Activated CD4-positive, CD25-positive, alpha-beta regulatory T cell treated with anti-CD3 and anti-CD28 coated beads, Interleukin-2, amount 50 U/mL, for 72 hours (primary cell): ENCODE data around the gene RELT.

ENCODE experiments used
- DNase-seq: peaks from one replicate; pipeline ENCODE4 v3.0.0; 2021

RELT gene

DNA sequence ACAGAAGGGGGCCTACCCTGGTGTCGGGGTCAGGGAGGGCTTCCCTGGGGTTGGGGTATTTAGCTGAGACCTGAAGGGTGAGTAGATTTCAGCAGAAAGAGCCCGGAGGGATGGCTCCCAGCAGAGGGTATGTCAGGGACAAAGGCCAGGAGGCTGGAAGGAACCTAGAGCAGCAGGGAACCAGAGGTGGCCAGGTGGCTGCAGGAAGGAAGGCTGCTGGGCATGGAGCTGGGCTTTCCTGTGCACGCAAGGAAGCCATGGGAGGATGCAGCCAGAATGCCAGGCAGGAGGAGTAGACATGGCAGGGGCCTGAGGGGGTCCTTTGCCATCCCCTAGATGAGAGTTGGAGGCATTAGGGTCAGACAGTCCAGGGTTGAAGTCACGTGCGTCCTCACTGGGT, 27.4 kb upstream of the RELT start:
- no peak for DNase-seq

DNA sequence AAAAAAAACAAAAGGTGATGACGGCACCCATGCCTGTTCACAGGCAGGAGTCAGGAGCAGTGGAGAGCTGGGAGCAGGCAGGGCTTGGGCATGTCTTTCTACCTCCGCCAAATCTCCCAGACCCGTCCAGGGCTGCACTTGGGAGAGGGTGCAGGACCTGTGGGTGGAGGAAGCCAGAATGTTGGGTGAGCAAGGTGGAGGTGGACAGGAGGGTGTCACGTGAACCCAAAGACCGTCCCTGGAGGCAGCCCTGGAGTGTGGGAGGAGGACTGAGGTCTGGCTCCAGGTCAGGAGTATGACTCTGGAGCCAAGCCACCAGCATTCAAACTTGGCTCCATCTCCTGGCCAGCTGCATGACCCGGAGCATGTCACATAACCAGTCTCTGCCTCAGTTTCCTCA, 26.6 kb upstream of the RELT start:
- DNase-seq, result no peak

DNA sequence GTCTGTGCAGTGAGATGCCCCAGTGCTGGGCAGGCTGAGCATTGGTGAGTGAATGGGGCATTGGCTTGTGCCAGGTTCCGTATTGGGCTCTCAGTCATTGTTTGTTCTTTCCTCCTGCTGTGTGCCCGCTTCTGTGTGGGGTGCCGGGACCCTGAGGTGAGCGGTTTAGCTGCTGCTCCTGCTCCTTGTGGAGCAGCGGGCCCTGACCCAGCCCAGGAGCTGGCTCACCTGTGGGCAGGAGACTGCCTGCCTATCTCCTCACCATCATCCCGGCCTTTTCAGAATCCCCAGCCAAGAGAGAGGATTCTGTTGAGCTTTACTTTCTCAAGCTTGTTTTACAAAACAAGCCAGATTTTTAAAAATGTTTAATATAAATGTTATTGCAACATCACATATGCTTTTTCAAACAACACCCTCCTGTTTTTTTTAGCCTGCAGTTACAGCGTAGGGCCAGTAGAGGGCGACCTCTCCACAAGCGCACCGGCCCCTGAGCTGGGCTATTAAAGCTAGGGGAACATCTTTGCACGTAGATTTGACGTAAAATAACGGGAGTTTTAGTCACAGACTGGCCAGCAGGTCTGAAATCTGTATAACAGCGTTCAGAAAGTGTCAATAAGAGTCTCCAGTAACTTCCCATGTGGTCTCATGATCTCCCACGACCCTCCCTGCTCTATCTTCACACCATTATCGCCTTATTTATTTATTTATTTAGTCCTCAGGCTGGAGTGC, 25.1 kb upstream of the RELT start:
- peak; percentile 63 for DNase-seq

DNA sequence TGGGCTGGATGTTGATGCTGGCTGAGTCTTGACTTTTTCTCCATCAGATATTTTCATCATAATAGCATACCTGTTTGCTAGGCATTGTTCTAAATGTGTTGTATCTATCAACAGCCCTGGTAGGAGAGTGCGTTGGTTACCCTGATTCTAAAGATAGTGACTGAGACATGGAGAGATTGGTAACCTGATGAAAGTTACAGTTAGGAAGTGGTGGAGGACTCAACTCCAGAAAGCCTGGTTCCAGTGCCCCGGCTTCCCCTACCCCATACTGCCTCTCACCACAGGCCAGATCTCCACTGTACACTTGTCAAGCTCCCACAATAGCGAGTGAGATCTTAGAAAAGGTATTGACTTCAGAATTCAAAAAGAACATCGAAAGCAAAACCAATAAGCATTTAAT, 22.8 kb upstream of the RELT start:
- DNase-seq, result no peak

DNA sequence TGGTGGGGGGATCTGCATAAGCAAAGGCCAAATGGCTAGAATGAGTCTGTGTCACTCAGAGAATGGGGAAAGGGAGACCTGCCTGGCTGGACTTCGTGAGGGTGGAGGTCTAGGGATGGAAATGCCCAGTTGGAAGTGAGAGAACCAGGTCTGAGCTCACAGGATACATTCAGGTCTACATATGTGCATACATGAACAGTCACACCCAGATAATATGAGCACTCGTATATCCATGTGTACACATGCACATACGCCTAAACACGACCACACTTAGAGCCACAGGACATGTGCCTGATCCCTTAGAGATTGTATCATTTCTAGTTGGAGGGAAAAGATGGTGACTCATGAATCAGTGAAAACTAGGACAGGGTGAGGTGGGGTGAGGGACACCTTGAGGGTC, 21.1 kb upstream of the RELT start:
- no peak for DNase-seq

DNA sequence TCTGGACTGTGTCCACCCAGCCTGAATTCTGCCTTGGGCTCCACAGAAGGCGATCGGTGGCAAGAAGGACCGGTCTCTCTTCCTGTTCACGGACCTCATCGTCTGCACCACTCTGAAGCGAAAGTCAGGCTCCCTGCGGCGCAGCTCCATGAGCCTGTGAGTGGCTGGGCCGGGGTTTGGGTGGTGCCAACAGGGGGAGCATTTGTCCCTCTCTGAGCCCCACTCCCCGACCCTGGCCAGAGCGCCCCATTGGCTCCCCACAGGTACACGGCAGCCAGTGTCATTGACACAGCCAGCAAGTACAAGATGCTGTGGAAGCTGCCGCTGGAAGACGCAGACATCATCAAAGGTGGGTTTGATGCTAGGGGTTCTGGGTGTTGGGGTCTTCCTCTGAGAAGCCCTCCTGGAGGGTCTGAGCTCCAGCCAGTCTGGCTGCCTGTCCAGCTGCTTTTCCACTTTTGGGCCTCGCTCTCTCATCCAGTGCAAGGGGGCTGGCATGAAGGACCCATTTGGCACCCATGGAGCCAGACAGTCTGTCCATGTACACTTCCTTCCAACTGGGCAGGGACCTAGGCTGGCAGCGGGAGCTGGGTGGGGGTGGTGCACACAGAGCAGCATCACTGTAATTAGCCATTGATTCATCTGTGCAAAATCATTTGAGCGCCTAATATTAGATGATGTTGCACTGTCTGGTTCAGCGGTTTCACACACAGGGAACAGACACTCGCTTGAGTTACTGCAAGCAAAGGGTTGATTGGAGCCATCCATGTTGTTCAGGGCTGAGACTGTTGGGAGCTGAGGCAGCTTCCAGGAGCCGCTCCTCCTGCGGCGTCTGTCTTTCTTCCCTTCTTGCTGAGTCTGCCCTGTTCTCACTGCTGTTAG, 19.0 kb upstream of the RELT start:
- no peak for DNase-seq

DNA sequence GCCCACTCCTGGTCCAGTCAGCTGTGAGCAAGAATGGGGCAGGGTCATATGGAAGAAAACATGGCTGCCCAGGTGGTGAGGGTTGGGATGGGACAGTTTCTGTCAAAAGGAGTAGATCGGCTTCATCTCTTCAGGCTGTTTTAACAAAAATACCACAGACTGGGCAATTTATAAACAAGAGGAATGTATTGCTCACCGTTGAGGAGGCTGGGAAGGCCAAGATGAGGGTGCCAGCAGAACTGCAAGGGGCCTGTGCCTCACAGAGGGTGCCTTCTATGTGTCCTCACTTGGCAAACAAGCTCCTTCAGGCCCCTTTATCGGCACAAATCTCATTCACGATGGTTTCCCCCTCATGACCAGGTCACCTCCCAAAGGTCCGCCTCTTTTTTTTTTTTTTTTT, 18.1 kb upstream of the RELT start:
- DNase-seq, result no peak

DNA sequence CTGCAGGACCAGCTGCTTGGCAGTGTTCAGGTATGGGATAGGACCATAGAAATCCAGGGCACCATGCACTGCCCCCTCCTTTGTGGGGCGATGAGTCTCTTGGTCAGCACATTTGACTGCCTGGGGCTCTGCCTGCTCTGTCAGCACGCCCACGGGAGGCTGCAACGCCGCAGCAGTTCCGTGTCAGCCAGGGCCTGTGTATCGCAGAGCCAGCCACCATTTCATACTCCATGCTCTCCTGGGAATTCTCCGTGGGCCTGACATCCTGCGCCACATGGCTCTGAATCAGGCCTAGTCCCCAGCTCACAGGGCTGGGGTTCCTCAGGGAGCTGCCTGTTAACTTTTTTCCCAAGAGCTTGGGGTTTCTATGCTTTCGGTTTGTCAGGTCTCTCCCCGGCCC, 16.9 kb upstream of the RELT start:
- no peak for DNase-seq

DNA sequence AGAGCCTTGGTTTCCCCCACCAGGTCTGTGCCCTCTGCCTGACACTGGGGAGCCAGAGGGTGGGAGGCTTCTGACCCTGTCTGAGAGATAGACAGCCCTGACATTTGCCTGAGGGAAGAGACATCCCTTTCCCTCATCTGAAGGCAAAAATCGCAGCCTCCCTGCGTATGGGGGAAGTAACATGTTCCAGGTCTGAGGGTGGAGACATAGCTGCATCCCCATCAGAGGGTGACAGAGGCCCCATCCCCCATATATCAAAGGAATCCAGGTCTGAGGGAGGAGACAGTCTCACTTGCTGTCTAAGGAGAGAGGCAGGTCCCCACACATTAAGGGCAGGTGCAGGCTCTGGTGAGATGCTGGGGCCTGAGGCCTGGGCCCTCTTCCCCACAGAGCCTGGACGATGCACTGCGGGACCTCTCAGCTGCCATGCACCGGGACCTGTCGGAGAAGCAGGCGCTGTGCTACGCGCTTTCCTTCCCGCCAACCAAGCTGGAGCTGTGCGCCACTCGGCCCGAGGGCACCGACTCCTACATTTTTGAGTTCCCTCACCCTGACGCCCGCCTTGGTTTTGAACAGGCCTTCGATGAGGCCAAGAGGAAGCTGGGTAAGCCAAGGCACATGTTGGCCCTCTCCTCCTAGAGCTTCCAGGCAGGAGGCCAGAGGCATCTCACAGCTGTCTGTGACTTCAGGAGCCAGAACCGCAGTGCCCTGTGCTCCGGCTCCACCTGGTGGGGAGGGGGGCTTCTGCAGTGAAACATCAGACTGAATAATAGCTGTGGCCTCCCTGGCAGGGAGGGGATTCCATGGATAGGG, 16.1 kb upstream of the RELT start:
- DNase-seq, result no peak

DNA sequence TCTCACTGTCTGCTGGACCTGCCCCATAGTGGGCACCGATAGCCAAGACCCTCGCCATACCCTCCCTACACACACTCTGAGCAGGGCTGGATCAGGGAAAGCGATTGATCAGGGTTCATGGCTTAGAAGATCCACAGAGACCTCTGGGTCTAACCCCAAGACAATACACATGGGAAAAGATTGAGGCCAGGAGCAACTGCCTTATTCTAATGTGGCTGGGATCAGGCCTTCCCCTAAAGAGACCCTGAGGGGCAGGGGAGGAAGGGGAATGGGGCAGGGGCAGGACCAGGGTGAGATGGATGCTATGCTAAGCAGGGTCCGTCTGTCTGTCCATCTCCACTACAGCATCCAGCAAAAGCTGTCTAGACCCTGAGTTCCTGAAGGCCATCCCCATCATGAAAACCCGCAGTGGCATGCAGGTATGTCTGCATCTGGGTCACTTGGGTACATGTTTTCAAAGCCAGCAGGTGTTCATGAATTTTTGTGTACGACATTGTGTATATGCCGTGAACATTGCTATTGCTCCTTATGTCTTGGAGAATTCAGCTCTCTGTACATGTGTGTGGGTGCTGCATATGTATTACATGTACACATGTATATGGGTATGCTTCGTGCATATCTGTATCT, 15.3 kb upstream of the RELT start:
- DNase-seq, result no peak

DNA sequence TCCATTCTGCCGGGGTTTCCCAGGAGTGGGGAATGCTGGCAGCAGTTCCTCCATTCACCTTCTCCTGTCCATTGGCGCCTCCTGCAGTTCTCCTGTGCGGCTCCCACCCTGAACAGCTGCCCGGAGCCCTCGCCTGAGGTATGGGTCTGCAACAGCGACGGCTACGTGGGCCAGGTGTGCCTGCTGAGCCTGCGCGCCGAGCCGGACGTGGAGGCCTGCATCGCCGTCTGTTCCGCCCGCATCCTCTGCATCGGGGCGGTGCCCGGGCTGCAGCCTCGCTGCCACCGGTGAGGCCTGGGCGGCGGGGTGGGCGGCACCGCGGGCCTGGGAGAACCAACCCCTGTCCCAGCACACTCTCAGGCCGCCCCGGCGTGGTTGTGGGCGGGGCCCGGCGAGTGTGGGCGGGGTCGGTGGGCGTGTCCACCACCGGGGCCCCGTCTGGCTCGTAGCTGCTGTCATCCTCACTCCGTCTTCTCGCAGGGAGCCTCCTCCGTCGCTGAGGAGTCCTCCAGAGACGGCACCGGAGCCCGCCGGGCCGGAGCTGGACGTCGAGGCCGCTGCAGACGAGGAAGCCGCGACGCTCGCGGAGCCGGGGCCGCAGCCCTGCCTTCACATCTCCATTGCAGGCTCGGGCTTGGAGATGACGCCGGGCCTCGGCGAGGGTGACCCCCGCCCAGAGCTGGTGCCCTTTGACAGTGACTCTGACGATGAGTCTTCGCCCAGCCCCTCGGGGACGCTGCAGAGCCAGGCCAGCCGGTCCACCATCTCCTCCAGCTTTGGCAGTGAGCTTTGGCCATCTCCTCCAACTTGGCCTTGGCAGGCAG, 14.0 kb upstream of the RELT start:
- DNase-seq, result no peak

DNA sequence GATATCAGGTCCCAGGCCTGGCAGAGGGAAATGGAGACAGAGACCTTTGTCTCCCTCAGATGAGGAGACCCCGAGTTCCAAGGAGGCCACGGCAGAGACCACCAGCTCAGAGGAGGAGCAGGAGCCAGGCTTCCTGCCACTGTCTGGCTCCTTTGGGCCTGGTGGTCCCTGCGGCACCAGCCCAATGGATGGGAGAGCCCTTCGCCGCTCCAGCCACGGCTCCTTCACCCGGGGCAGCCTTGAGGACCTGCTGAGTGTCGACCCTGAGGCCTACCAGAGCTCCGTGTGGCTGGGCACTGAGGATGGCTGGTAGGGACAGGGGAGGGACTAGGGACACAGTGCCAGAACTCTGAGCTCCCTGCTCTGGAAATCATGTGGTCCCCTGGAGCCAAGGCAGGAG, 13.1 kb upstream of the RELT start:
- DNase-seq, result no peak

DNA sequence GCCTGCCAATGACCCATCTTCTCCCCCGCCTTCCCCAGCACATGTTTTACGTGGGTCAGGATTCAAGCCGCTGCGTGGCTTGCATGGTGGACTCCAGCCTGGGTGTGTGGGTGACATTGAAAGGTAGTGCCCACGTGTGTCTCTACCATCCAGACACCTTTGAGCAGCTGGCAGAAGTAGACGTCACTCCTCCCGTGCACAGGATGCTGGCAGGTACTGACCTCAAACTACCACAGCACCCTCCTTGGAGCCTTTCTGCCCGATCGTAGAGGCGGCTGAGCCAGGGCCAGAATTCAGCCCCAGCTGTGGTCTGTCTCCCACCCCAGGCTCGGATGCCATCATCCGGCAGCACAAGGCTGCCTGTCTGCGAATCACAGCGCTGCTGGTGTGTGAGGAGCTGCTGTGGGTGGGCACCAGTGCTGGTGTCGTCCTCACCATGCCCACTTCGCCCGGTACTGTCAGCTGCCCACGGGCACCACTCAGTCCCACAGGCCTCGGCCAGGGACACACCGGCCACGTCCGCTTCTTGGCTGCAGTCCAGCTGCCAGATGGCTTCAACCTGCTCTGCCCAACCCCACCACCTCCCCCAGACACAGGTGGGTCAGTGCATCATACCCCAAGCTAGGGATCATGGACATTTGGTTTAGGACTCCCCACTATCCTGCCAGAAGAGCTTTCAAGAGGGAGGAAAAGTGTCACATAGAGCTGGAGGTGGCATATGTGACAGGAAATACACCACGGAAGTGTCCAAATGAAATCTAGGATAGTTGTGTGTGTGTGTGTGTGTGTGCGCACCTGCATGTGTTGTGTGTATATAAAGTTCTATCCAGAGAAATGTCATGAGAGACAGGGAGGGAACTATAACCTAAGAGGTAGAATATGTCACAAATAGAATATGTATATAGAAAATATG, 10.6 kb upstream of the RELT start:
- DNase-seq, result no peak

DNA sequence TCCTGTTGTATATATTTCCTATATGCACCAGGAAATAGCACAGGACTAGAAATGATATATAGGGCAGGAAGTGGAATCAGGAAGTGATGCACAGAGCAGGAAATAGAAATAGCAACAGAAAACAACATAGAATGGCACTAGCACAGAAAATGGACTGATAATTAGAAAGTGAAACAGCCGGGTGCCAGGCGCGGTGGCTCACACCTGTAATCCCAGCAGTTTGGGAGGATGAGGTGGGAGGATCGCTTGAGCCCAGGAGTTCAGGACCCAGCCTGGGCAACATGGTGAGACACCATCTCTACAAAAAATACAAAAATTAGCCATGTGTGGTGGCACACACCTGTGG, 10.0 kb upstream of the RELT start:
- DNase-seq, result no peak

DNA sequence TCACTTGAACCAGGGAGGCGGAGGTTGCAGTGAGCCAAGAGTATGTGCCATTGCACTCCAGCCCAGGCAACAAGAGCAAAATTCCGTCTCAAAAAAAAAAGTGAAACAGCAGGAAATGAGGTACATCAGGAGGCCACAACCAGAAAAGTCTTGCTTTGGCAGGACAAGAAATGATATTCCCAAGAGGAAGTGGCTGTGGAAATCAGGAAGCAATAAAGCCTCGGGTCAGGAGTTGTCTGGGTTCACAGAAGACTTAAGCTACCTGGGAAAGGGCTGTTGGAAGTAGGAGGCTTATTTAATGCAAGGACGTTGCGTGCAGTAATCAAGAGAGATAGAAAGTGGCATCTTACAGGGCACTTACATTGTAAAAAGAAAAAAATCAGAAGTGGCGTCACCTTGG, 9.2 kb upstream of the RELT start:
- no peak for DNase-seq

DNA sequence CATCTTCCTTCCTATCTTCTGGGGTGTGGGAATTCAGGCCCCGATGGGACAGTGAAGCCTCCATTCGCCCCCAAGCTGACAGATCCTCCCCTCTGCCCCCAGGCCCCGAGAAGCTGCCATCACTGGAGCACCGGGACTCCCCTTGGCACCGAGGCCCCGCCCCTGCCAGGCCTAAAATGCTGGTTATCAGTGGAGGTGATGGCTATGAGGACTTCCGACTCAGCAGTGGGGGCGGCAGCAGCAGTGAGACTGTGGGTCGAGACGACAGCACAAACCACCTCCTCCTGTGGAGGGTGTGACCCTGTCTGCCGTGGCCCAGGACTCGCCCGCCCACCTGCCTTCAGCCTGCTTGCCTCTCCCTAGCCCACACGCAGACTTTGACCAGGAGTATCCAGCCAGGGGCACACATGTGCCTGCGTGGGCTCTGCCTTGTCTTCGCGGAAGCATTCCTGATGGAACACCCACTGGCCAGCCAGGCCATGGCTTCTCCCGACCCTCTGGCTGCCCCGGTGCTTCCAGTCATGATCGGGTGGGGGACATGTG, 8.6 kb upstream of the RELT start:
- no peak for DNase-seq

DNA sequence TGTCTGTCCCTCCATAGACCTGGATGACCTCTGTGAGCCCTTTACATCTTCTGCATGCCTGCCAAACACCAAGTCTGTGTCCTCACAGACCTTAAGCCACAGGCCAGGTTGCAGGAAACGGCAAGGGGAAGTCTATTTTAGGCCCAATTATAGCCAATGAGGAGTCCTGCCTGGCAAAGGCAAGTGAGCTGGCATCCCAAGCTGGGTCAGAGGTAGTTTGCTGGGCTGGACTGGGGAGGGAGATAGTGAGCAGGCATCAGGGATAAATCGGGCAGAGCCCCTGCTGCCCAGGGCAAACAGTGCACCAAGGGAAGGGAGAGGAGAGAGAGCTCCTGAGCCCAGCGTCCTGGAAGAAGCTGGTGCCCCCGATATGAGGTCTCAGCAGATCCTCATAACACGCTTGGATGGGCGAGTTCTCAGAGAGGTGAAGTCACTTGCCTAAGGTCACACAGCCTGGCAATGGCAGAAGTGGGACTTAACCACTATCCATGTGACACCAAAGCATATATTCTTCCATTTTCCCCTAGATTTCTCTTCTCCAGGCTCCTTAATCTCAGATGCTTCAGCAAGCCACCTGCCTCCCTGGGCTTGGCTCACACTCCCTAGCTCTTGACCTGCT, 3.7 kb upstream of the RELT start:
- no peak for DNase-seq

DNA sequence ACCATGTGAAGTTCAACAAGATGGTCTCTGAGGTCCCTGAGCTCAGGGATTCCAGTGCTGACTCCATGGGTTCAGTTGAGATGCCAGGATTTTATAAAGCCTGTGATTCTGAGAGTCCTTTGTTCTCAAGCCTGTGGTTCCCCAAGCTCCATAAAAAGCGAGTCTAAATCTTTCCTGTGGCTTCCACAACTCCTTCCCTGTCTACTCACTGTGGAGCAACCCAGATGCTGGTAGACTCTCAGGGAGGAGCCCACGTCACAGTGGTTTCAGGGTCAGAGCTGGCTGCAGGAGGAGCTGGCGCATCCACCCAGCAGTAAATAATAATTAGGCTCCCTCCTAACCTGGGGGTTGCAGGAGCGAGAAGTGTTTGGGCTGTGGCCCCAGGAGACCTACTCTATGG, 2.0 kb upstream of the RELT start:
- DNase-seq, result no peak

DNA sequence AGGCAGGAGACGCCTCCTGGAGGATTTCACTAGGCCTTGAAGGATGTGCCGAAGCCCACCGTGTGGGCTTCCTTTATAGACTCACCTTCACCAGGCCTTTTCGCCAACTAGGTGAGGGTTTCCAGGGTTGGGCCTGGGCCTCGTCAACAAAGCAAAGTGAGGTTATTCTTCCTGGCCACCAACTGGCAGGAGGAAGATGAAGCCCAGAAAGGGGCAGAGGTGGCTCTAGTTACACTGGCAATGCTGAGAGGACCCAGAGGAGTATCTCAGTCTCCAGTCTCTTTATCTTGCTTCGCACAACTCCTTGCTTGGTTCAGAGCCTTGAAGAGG, 404 bp upstream of the RELT start:
- DNase-seq, result no peak

DNA sequence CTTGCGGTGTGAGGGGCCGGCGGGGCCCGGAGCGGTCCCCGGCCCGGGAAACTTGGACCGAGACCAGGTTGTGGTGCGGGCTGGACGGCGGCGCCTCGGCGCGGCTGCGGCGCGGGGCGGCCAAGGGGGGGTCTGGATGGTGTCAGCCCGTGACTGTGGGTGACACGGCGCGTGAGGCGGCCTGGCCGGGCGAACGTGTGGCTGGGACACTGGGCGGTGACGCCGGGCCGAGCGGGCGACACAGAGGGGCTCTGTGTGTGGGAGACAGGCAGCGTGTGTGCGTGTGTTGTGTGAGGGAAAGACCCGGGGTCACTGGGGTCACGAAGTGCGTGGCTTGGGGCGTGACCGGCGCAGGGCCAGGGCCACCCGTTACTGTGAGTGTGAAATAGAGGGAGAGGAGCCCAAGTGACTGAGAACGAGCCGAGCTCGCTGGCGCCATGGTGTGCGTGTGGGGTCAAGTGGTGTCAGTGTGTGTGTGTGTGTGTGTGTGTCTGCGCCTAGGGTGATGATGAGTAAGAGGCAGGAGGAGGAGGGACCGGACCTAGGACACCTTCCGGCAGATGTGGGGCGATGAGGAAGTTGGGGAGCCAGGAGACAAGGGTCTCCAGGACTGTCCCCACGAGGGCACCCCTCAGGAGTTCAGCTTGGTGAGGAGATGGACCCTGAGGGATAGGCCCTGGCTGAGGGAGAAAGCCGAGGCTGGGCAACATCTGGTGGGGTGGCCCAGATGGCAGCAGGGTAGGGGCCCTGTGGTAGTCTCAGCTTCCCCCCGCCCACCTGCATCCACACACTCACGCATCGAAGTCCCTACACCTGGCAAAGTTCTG, 817 bp downstream of the RELT start:
- peak; percentile 73 for DNase-seq
